Activated T-helper 9 cell treated with anti-CD3 and anti-CD28 coated beads, Interleukin-2, amount 50 U/mL, for 16 hours (primary cell): ENCODE results near the gene TXLNA.

Source experiments
- DNase-seq: peaks from one replicate; pipeline ENCODE4 v3.0.0-alpha.2; 2020; ENCODE audit warnings: low read depth

The TXLNA gene

GRCh38 chr1:32184650-32185049 is 5.2 kb downstream of the TXLNA start:
- no peak for DNase-seq

DNA sequence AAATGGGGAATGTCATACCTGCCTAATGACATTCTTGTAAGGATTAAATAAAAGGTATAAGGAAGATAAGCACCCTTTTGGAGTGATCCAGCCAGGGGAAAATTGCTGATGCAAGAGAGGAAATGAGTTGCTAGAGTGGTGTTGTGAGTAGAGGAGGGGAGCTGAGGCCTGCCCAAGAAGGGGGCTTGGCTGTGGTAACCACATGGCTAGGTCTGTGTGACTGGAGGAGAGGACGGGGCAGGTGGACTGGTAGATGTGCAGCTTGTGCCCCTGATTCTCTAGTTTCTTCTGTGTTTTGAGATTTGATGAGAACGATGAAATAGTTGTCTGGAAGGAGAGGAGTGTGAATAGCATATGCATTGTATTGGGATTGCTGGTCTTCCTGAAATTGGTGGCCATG is 6.6 kb downstream of the TXLNA start:
- DNase-seq, result no peak

- no peak for DNase-seq
These were observed 7.0 kb downstream of the TXLNA start for GRCh38 chr1:32186491-32186890.

DNA sequence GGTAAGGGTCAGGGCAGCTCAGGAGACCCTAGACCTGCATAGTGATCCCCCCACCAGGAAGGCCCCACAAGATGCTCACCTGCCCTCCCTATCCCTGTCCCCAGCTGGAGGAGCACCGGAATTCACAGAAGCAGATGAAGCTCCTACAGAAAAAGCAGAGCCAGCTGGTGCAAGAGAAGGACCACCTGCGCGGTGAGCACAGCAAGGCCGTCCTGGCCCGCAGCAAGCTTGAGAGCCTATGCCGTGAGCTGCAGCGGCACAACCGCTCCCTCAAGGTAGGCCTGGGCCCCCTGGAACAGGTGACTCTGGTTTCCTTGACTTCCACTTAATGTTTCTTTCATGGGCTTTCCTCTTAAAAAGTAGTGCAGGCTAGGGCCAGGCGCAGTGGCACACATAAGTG is 8.4 kb downstream of the TXLNA start:
- no peak for DNase-seq

GRCh38 chr1:32192220-32192948 is 12.9 kb downstream of the TXLNA start:
- DNase-seq, result no peak

DNA sequence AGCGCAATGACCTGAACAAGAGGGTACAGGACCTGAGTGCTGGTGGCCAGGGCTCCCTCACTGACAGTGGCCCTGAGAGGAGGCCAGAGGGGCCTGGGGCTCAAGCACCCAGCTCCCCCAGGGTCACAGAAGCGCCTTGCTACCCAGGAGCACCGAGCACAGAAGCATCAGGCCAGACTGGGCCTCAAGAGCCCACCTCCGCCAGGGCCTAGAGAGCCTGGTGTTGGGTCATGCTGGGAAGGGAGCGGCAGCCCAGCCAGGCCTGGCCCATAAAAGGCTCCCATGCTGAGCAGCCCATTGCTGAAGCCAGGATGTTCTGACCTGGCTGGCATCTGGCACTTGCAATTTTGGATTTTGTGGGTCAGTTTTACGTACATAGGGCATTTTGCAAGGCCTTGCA is 15.5 kb downstream of the TXLNA start:
- DNase-seq, result no peak

- DNase-seq, result no peak
These were observed 16.1 kb downstream of the TXLNA start for GRCh38 chr1:32195531-32195930.

GRCh38 chr1:32195972-32196823 is 16.7 kb downstream of the TXLNA start:
- DNase-seq, result no peak

DNA sequence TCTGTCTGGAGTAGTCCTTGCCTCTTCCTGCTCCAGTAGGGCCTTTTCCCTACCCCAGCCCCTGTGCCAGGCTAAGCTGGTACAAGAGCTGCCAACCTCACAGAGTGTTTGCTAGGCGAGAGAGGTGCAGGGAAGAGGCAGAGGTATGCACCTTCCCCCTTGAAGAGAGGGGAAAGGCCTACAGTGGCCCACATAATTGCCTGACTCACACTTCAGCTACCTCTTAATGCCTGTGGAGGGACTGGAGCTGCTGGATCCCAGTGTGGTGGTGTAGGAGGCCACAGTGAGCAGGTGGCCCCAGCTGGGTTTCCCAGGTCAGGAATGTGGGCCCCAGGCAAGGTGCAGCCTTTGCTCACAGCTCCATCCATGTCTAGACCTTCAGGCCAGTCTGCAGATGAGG is 17.6 kb downstream of the TXLNA start:
- no peak for DNase-seq

DNA sequence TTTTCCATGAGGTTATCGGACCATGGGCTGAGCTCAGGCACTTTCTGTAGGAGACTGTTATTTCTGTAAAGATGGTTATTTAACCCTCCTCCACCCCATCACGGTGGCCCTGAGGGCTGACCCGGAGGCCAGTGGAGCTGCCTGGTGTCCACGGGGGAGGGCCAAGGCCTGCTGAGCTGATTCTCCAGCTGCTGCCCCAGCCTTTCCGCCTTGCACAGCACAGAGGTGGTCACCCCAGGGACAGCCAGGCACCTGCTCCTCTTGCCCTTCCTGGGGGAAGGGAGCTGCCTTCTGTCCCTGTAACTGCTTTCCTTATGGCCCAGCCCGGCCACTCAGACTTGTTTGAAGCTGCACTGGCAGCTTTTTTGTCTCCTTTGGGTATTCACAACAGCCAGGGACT is 18.4 kb downstream of the TXLNA start:
- no peak for DNase-seq

DNA sequence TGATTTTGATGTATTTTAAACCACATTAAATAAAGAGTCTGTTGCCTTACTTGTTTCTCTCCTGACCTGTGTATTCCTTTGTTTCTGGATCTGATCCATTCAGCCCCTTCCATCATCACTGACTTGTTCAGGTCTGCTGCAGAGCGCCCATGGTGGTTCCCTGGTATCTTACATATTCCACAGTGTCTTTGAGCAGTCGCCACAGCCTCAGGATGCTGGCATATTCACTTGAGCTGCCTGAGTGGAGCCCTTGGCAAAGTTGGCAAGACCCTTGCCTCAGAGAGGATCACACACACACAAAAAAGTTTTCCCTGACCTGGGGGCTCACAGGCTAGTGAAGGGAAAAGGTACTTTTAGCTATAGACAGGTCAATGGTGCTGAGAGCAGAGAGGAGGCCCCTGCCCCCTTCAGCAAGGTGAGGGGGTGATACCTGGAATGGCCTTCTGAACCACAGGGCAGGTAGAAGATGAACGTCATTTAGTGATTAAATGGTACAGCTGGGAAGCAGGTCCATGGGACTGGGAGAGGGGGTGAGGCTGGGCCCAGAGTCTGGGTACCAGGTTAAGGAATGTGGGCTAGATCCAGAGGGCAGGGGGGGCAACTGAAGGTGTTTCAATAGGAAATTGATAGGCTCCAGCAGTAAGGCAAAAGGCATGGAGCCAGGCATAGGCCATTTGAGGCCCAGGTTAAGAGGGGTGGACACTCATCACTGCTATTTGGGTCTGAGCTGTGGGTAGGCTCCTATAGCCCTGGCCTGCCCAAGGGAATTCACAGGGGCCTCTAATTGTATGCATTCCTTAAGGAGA is 19.0 kb downstream of the TXLNA start:
- DNase-seq, result no peak

- no peak for DNase-seq
These were observed 19.7 kb downstream of the TXLNA start for GRCh38 chr1:32199043-32199716.

- no peak for DNase-seq
These were observed 20.2 kb downstream of the TXLNA start for GRCh38 chr1:32199717-32200072.

GRCh38 chr1:32200226-32201010 is 20.9 kb downstream of the TXLNA start, which contains the start of gene CCDC28B:
Gene CCDC28B (plus strand): TSS chr1:32200595. CDS start chr1:32201936, 1,341 bp downstream.
- peak; percentile 30 for DNase-seq

GRCh38 chr1:32201011-32201855 is 21.8 kb downstream of the TXLNA start:
- DNase-seq, result peak; percentile 59

DNA sequence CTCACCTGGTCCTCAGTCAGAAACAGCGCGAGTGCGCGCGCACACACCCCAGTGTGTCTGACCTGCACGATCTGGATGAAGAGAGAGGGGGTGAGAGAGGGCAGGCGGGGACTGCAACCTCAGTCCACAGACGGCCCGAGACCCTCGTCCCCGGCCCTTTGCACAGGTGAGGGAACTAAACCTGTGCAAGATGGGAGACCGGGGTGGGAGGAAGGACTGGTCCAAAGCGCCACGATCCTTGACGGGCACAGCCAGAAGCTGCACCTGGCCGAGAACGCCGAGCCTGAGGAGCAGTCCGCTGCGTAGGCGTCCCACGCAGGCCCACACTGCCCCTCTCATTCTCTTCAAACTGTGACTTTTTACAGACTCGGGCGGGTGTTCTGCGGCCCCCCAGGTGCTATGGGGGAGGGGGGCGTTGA is 25.5 kb downstream of the TXLNA start:
- no peak for DNase-seq

DNA sequence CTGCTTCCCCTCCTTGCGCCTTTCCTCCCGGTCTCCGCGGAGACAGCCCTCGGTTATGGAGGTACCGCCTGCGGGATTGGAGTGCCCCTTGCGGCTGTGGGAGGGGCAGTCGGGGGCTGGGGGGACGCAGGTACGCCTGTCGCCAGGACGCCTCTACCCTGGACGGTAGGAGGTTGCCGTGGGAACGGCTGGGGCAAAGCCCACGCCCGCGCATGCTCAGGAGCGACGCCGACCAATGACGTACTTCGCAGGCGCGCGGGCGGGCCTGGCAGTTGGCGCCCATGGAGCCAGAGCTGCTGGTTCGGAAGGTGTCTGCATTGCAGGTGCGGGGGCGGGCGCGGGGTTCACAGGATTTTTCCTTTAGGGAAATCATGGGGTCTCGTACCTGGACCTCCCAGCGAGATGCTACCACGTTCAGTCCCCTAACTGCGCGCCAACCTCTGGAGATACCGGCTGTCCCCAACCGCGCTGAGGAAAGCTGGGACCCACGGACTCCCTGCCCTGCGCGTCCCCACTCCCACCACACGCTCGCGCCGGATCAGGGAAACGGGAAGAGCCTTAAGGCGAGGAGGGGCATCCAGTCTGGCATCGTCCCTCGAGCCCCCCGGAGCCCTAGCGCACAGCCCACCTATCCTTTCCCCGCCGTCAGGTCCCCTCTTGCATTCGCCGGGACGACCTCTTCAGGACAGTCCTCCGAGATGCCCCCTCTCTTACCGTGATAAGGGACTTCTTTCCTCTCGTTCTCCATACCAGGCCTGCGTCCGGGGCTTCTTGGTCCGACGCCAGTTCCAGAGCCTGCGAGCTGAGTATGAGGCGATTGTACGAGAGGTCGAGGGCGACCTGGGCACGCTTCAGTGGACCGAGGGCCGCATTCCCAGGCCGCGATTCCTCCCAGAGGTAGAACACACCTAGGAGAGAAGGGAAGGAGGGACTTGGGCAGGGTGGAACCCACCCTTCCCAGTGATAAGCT is 26.2 kb downstream of the TXLNA start, which contains the start of gene IQCC:
IQCC (plus strand) TSS at position 271 of the 970 bp plus-strand sequence; CDS start at position 282, 11 bp downstream.
- peak; percentile 77 for DNase-seq

DNA sequence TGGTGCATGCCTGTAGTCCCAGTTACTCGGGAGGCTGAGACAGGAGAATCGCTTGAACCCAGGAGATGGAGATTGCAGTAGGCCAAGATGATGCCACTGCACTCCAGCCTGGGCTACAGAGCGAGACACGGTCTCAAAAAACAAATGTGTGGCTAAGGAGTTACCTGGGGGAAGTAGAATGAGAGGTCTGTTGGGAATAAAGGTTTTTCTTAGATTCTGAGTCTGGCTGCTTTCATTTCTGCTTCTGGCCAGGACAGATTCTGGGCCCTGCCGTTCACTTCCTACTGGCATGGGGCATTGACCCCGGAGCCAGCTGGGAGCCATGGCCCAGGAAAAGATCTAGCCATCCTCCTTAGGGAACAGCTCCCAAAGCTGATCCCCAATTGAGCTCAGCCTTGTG is 29.0 kb downstream of the TXLNA start:
- DNase-seq, result no peak

DNA sequence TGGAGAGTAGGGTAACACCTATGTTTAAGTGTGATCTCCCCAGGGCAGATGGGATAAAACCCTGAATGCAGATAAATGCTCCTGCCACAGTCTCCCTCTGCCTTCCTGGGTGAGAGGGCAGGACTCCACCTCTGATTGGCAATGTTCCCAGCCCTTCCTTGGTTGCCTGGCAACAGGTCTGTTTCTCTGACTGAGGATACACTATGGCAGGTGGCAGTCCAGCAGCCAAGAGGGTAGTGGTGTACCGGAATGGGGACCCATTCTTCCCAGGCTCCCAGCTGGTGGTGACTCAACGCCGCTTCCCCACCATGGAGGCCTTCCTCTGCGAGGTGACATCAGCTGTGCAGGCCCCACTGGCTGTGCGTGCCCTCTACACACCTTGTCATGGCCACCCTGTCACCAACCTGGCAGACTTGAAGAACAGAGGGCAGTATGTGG is 29.4 kb downstream of the TXLNA start, which contains the start of gene DCDC2B:
DCDC2B (plus strand) TSS at position 199 of the 438 bp plus-strand sequence; CDS start at position 204, 5 bp downstream.
- no peak for DNase-seq
